ENCODE results near the gene TPT1.

TPT1 gene

GRCh38 chr13:45333251-45333976, 7.6 kb downstream of the TPT1 start:
- no peak for DNase-seq

- DNase-seq = peak; percentile 27
These were observed 8.2 kb downstream of the TPT1 start for GRCh38 chr13:45332831-45333219.

GRCh38 chr13:45332036-45332830, 8.8 kb downstream of the TPT1 start:
- DNase-seq = peak; percentile 38

- DNase-seq = peak; percentile 47
These were observed 9.3 kb downstream of the TPT1 start for GRCh38 chr13:45331692-45332035.

- peak; percentile 30 for DNase-seq
These were observed 9.8 kb downstream of the TPT1 start for GRCh38 chr13:45331123-45331619.

GRCh38 chr13:45328661-45329111, 12.3 kb downstream of the TPT1 start:
- DNase-seq = no peak

- peak; percentile 37 for DNase-seq
These were observed 13.6 kb downstream of the TPT1 start for GRCh38 chr13:45327253-45327955.

GRCh38 chr13:45325806-45326205, 15.2 kb downstream of the TPT1 start:
- peak; percentile 50 for DNase-seq

- peak; percentile 59 for DNase-seq
These were observed 19.9 kb downstream of the TPT1 start for GRCh38 chr13:45320876-45321629.

GRCh38 chr13:45316996-45317395, 24.0 kb downstream of the TPT1 start:
- no peak for DNase-seq

- DNase-seq = no peak
These were observed 24.6 kb downstream of the TPT1 start for GRCh38 chr13:45316338-45316737.

GRCh38 chr13:45315520-45316167, 25.3 kb downstream of the TPT1 start:
- no peak for DNase-seq

- no peak for DNase-seq
These were observed 26.2 kb downstream of the TPT1 start for GRCh38 chr13:45314822-45315221.

GRCh38 chr13:45310341-45311131, 30.4 kb downstream of the TPT1 start:
- no peak for DNase-seq

- DNase-seq = no peak
These were observed 34.0 kb downstream of the TPT1 start for GRCh38 chr13:45306966-45307365.

- no peak for DNase-seq
These were observed 35.9 kb downstream of the TPT1 start for GRCh38 chr13:45305079-45305478.

GRCh38 chr13:45303866-45304265, 37.1 kb downstream of the TPT1 start:
- no peak for DNase-seq

- peak; percentile 53 for DNase-seq
These were observed 38.0 kb downstream of the TPT1 start for GRCh38 chr13:45303026-45303425.

- no peak for DNase-seq
These were observed 38.5 kb downstream of the TPT1 start for GRCh38 chr13:45302507-45302906.

GRCh38 chr13:45301263-45301662, 39.7 kb downstream of the TPT1 start:
- DNase-seq = peak; percentile 48
